Eye (tissue), 1 donor: Measurements from ENCODE around the gene AGPAT3.
"Not testable (repeated sequence)": the region's sequence is repeated elsewhere in the genome, so short reads cannot be mapped to it uniquely, and the experiment has no call there.

Experiments used
- DNase-seq: peaks from one replicate; pipeline ENCODE4 v3.0.0-alpha.2; 2015

Gene AGPAT3

DNA sequence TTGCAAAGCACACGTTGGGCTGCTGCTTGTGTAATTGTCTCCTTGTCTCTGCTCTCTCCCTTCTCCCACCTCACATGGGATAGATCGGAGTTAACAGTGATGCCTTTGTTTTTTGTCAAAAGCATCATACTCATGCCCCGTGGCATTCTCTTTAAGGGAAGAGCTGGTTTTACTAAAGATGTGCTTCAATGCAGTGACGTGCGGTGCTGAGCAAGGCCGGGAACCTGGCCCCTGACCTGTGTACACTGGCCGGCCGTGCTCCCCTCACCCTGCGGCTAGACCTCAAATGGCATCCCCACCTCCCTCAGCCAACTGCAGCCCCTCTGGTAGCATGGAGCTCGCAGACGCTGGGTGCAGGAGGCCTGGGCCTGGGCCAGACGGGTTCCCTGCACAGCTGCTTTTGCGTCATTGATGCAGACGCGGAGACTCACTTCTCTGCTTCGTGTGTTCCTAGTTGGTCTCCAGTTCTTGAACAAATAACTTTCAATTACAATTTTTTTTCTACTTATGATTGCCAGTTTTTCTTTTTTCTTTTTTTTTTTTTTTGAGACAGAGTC is 19.9 kb downstream of the AGPAT3 start:
- DNase-seq = peak; percentile 45

DNA sequence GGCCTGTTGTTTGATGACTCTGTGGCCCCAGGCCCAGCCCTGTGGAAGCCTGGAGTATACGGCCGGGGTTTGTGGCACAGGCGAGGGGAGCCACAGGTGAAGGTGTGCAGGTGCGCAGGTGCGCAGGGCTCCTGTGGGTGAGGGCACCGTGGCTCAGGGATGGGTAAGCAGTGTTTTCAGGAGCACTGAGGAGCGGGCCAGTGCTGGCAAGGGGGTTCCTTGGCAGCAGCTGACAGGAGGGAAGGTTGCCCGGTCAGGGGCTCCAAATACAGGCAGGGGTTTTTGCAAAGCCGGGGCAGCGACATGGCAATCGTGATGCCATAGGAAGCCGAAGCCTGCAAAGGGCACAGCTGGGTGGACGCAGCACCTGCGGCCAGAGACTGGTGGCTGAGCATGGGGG is 20.7 kb downstream of the AGPAT3 start:
- no peak for DNase-seq

DNA sequence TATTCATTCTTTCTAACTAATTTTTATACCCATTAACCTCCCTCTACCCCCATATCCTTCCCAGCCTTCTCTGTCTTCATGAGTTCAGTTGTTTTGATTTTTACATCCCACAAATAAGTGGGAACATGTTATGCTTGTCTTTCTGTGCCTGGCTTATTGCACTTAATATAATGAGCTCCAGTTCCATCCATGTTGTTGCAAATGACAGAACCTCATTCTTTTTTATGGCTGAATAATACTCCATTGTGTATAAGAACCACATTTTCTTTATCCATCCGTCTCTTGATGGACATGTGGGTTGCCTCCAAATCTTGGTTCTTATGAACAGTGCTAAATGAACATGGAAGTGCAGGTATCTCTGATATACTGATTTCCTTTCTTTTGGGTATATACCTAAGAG is 21.5 kb downstream of the AGPAT3 start:
- no peak for DNase-seq

DNA sequence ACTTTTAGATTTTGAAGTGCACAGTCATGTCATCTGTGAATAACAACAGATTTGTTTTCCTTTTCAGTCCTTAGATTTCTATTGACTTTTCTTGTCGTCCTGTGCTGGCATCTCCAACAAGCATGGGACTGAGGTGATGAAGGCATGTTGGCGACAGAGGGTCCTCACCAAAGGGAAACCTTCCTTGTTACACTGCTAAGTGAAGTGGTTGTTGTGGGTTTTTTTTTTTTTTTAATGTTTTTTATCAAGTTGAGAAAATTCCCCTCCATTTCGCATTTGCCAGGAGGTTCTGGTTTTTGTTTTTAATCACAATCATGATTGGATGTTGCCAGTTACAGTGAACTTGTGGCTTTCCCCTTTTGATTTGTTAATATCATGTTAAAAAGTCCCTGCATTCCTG is 24.0 kb downstream of the AGPAT3 start:
- DNase-seq = no peak

DNA sequence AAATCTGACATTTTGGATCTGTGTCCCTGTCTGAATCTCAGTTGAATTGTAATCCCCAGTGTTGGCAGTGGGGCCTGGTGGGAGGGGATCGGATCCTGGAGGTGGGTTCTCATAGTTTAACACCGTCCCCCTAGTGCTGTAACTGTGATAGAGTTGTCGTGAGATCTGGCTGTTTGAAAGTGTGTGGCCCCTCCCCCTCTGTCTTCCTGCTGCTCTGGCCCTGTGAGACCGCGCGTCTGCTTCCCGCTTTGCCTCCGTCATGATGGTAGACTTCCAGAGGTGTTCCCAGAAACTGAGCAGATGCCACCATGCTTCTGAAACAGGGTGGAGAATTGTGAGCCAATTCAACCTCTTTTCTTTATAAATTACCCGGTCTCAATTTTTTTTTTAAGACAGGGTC is 25.0 kb downstream of the AGPAT3 start:
- DNase-seq = no peak

DNA sequence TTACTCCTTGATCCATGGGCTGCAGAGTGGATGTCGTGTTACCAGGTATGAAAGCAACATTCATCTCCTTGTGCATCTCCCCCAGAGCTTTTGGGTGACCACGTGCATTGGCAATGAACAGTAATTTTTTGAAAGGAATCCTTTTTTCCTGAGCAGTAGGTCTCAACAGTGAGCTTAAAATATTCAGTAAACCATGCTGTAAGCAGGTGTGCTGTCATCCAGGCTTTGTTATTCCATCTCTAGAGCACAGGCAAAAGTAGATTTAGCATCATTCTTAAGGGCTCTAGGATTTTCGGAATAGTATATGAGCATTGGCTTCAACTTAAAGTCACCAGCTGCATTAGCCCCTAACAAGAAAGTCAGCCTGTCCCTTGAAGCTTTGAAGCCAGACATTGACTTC is 27.3 kb downstream of the AGPAT3 start:
- DNase-seq = no peak

DNA sequence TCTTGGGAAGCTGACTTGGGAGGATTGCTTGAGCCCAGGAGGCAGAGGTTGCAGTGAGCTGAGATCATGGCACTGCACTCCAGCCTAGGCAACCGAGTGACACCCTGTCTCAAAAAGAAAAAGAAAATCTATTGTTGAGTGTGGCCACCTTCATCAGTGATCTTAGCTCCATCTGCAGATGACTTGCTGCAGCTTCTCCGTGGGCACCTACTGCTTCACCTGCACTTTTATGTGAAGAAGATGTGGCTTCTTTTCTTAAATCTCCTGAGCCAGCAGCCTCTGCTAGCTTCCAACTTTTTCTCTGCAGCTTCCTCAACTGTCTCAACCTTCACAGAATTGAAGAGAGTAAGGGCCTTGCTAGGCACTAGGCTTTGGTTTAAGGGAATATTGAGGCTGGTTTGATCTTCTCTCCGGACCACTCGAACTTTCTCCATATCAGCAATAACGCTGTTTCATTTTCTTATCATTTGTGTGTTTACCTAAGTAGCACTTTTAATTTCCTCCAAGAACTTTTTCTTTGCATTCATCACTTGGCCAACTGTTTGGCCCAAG is 28.0 kb downstream of the AGPAT3 start:
- DNase-seq = no peak

DNA sequence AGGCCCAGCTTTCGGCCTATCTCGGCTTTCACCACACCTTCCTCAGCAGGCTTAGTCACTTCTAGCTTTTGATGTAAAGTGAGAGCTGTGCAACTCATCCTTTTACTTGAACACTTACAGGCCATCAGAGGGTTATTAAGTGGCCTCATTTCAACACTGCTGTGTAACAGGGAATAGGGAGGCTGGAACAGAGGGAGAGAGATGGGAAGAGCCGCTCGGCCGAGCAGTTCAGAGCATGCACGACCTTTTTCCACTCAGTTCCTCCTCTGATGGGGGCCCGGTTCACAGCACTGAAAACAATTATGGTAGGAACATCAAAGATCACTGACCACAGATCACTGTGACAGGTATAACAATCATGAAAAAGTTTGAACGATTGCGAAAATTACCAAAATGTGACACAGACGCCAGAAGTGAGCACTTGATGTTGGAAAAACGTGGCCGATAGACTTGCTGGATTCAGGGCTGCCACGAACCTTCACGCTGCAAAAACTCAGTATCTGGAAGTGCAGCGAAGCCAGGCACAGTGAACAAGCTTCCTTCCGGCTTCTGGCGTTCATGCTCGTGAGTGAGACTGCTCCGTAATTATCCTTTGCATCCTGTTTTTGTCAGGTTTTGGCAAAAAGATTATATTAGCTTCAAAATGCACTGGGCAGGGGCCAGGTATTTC is 28.6 kb downstream of the AGPAT3 start:
- DNase-seq = no peak

DNA sequence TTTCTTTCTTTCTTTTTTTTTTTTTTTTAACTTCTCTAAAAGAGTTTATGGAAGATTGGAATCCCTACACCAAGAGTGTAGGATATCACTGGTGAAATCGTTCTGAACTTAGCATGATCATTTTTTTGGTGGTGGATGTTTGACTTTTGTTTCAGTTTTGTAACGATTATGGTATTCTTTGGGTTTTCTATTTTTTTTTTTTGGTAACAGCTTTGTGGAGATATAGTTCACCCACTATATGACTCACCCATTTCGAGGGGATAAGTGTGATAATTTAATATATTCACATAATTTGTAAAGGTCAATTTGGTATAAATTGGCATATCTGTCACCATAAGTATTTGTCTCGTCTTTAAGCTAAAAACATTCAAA is 29.2 kb downstream of the AGPAT3 start:
- no peak for DNase-seq

DNA sequence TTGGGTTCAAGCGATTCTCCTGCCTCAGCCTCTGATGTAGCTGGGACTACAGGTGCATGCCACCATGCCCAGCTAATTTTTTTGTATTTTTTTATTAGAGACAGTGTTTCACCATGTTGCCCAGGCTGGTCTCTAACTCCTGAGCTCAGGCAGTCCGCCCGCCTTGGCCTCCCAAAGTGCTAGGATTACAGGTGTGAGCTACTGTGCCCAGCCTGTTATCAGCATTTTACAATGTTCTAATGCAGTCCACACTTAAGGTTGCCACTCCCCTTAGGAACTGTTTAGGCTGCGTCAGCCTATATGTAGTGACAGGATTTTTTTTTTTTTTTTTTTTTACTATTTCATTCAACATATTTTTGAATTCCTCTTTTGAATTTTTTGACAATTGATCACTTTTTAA is 30.2 kb downstream of the AGPAT3 start:
- no peak for DNase-seq

DNA sequence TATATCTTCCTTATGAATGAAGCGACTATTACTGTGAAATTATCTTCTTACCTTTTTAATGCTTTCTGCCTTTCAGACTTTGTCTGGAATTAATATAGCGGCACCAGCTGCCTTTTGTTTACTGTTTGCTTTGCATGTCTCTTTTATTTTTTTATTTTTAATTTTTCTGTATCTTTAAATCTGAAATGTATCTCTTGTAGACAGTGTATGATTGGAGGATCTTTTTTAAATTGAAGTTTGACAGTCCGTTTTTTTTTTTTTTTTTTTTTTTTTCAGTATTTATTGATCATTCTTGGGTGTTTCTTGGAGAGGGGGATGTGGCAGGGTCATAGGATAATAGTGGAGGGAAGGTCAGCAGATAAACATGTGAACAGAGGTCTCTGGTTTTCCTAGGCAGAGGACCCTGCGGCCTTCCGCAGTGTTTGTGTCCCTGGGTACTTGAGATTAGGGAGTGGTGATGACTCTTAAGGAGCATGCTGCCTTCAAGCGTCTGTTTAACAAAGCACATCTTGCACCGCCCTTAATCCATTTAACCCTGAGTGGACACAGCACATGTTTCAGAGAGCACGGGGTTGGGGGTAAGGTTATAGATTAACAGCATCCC is 31.8 kb downstream of the AGPAT3 start:
- DNase-seq = not testable (repeated sequence)

DNA sequence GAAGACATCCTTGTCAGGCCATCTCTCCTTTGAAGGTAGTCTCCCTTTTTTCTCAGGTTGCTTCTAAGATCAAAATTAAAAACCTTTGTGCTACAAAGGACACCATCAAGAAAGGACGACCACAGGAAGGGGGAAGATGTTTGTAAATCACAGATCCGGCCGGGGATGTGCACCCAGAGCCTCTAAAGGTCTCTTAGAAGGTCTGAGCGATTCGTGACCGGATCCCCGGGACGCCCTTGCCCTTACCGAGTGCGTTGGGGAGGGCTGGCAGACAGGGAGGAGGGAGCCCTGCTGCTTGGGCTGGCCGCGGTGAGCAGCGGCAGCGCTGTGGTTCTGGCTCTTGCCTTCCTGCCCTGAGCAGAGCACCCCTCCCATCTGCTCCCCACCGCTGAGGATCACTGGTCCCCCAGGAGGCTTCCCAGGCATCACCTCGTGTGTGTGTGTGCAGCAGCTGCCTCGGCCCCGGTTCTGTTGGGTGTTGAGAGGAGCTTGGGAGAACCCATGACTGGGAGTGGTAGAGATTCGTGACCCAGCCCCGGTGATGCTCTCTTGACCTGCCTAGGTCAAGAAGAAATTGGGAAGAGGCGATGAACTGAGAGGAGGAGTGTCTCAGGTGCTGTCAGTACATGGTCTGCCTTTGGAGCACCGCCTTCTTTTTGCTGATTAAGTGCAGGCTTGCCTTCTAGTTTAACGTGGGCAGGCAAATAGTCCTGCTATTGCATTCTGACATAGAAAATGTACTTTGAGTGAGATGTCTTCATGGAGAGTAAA is 34.5 kb downstream of the AGPAT3 start:
- DNase-seq = no peak

DNA sequence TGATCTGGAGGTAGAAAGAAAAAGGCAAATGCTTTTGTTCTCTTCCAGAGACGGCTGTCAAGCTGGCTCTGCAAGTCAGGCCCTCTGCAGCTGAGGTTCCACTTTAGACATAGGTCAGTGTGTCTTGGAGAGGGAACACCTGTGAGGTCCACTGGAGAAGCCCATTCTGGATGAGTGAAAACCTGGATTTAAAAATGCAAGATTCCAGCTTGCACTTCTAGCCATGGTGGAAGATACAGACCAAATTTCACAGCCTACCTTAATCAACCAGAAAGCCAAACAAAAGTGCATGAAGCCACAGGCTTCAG is 35.0 kb downstream of the AGPAT3 start:
- DNase-seq = no peak

DNA sequence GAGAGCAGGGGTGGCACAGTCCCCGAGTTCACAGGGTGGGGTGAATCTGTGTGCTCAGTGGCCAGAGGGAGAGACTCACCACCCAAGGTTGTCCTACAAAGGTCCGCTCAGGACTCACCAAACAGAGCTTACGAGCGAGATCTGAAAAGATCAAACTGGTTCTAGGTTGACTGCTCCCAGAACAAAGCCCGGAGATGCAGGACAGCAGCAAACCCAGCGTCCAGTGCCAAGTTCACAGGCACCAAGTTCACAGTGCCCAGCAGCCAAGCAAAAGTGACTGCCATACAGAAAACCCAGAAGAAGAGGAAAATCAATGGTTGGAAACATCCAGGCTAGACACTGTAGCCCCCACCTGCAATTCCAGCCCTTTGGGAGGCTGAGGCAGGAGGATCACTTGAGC is 35.7 kb downstream of the AGPAT3 start:
- DNase-seq = no peak

DNA sequence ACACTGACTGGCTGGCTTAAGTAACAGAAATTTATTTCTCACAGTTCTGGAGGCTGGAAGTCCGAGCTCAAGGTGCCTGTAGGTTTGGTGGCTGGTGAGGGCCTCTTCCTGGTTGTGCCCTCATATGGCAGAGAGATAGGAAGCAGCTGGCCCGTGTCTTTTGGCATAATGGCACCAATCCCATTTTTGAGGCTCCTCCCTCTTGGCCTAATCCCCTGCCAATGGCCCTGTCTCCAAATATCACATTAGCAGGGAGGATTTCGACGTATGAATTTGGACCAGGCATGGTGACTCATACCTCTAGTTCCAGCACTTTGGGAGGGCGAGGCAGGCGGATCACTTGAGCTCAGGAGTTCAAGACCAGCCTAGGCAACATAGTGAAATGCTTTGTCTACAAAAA is 37.4 kb downstream of the AGPAT3 start:
- DNase-seq = no peak

DNA sequence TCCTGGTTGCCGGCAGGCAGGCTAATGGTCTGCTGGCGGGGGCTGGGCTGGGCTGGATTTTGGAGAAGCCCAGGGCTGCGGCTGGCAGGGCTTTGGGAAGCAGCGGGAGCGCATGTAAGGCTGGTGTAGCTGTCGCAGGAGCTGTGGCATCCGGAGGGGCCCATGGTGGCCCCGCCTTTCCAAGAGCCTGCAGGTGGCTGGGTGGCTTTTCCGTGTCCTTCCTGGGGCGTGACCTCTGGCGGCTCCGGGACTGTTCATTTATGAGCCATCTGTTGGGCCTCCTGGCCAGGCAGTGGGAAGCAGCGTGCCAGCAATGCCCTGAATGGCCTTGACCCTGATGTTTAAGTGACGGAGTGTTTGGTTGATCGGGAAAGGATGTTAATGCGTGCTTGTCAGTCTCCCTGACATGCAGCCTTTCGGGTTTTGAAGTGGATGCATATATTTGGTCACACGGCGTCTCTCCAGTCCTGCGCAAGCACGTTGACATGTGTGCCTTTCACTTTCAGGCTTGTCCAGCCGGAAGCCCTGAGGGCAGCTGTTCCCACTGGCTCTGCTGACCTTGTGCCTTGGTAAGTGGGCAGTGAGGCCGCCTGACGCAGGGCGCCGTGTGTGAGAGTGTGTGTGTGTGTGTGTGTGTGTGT is 38.5 kb downstream of the AGPAT3 start:
- peak; percentile 44 for DNase-seq

DNA sequence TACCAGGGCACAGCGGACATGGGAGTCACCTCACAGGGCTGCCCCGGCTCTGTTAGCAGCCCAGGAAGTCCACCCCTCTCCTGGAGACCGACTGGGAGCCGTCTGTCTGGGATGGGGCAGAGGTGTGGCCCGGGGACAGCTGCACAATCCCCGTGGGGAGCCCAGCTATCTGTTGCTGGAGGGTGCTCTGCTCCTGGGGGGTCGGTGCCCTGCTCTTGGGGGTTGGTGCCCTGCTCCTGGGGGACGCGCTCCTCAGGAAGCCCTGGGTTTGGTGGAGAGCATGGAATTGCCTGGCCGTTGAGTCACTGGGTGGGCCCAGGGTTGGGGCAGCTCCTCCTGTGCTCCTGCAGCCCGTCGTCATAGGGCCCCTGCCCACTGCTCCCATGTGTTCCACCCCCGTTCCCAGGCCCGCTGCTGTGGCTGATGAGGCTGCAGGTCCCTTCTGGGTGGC is 39.3 kb downstream of the AGPAT3 start:
- DNase-seq = no peak

DNA sequence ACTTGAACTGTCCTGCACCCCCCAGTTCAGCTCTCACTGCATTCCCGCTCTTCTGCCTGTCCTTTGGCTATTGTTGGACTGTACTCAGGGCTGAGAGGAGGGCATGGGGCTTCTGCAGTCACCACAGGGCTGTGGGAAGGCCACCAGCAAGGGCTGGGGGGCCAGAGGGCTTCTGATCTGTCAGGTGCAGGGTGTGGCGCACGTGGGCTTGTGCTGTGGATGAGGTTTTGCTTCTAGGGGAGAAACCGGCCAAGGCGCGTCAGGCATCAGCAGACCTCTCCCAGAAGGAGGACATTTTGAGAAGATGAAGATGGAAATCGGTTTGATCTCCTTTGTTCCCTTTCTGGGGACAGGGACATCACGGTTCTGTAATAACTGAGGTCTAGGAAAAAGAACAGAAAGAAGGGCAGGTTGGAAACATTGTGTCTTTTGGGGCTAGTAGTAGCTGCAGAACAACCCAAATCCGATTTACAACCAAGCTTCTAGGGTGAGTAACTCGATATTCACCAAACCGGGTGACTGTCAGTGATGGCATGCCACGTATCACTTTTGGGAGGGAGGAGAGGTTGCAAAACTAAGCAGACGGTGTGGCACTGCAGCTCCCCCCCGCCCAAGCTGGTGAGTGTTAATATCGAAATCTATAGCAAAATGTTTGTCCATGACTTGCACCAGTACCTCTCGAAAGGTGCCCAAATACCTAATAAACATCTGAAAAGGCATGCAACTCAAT is 40.9 kb downstream of the AGPAT3 start:
- DNase-seq = no peak

DNA sequence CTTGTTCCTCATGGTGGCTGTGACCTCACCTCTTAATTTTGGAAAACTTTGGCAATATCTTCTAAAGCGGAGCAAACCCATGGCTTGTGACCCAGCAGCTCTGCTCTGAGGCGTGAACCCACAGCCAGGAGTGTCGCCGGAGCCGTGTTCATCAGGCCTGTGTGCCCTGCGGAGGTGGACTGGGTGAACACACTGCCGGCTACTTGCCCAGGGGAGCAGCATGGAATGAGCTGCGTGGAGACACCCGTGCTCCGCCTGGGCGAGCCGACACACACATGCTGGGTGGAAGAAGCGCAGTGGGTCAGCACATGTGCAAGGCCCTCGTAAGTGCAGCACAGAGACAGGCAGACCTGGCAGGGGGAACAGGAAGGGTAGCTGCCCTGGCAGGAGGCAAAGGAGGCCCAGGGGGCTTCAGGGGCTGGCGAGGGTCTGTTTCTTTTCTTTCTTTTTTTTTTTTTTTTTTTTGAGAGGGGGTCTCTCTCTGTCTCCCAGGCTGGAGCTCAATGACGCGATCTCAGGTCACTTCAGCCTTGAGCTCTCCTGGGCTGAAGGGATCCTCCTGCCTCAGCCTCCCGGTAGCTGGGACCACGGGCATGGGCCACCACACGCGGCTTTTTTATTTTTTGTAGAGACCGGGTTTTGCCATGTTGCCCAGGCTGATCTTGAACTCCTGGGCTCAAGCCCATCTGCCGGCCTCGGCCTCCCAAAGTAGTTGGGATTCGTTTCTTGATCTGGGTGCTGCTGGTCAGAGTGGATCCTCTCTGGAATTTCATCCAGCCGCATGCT is 41.8 kb downstream of the AGPAT3 start:
- DNase-seq = no peak

DNA sequence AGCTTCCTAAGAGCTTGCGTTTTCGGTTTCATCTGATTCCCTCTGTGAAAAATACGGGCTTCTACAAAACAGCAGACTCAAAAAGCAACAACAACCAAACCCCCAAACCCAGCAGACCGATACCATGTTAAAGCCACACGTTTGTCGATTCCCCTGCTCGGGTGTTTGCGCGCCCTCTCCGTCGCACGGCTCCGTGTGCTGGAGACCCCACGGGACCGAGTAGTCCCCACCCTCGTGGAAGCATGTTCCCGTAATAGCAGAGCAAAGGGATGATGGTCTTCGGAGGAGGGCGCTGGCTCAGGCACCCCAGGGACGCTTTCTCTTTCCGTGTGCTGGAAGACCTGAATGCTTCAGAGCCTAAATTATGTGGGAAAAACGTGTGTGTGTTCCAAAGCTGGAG is 42.7 kb downstream of the AGPAT3 start:
- no peak for DNase-seq

DNA sequence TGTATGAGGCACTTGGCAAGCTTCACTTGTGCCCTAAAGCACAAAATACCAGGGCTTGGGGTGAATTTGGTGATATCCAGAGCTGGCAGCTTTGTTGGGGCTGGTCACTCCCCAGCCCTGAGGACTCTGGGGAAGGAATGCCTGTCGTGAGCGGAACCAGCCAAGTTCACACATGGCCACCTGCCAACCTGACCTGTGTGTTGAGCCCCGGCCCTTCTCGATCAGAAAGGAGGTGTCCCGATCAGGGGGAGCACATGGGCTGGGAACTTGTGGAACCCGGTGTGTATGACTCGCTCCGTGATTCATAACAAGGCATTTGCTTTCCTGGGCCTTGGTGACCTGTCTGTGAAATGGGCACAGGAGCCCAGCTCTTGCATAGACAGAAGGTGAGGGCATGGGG is 43.1 kb downstream of the AGPAT3 start:
- no peak for DNase-seq
